ENCODE data around the gene MT1X.

- no peak for TF ChIP-seq CTCF (tag by site-specific recombination; IDR thresholded peaks at IDR 0.05)
- no peak for TF ChIP-seq ZNF561 (tag by site-specific recombination; IDR thresholded peaks at IDR 0.05; ENCODE audit: borderline replicate concordance)
- no peak for TF ChIP-seq MYNN (tag by site-specific recombination; IDR thresholded peaks at IDR 0.05; ENCODE audit: borderline replicate concordance)
- no peak for TF ChIP-seq ZNF610 (tag by site-specific recombination; IDR thresholded peaks at IDR 0.05; ENCODE audit: borderline replicate concordance)
- TF ChIP-seq SP7 (tag by site-specific recombination; IDR thresholded peaks at IDR 0.05), result no peak
- no peak for TF ChIP-seq ZNF302 (tag by site-specific recombination; IDR thresholded peaks at IDR 0.05; ENCODE audit: low read depth)
- TF ChIP-seq ZNF311 (tag by site-specific recombination; IDR thresholded peaks at IDR 0.05; ENCODE audit: borderline replicate concordance), result no peak
- TF ChIP-seq ZSCAN5A (tag by site-specific recombination; IDR thresholded peaks at IDR 0.05), result no peak
- TF ChIP-seq ZNF362 (tag by site-specific recombination; IDR thresholded peaks at IDR 0.05), result no peak
- no peak for TF ChIP-seq ZNF18 (tag by site-specific recombination; IDR thresholded peaks at IDR 0.05)
- no peak for TF ChIP-seq REST (tag by site-specific recombination; IDR thresholded peaks at IDR 0.05)
- no peak for TF ChIP-seq ZNF274 (IDR thresholded peaks at IDR 0.05; ENCODE audit: low read length)
- no peak for TF ChIP-seq ZNF274 (tag by site-specific recombination; IDR thresholded peaks at IDR 0.05; ENCODE audit: borderline replicate concordance)
Observed at GRCh38 chr16:56651586-56651985, 30.7 kb upstream of the MT1X start, which contains the start of gene MT1B.
